KMS-11 (cell line): ENCODE measurements around the gene FANCC.

Source experiments
- H2AFZ ChIP-seq: fragments of 200-600 bp; sonication (generic); 2 replicates; pipeline ENCODE4 v1.6.1; 2016; ENCODE audit warnings: antibody characterized with exemption, mixed run types, low read depth
- H3K27ac ChIP-seq: fragments of 200-600 bp; sonication (generic); 2 replicates; pipeline ENCODE4 v1.6.1; 2016; ENCODE audit warnings: mild to moderate bottlenecking, mixed run types
- H3K27me3 ChIP-seq: fragments of 200-600 bp; sonication (generic); 2 replicates; pipeline ENCODE4 v1.6.1; 2017; ENCODE audit warnings: mild to moderate bottlenecking, low read depth, mixed run types, moderate library complexity; ENCODE audit not compliant: insufficient read depth
- H3K36me3 ChIP-seq: fragments of 200-600 bp; sonication (generic); 2 replicates; pipeline ENCODE4 v1.6.1; 2017; ENCODE audit warnings: mild to moderate bottlenecking, mixed run types; ENCODE audit not compliant: insufficient read depth
- H3K4me1 ChIP-seq: fragments of 200-600 bp; sonication (generic); 2 replicates; pipeline ENCODE4 v1.6.1; 2016; ENCODE audit warnings: mild to moderate bottlenecking, low read depth, mixed run types; ENCODE audit not compliant: poor library complexity, severe bottlenecking
- H3K4me2 ChIP-seq: fragments of 200-600 bp; sonication (generic); 2 replicates; pipeline ENCODE4 v1.7.0; 2016; ENCODE audit warnings: mild to moderate bottlenecking, mixed run types
- H3K4me3 ChIP-seq: fragments of 200-600 bp; sonication (generic); IDR thresholded peaks from 2 replicates; pipeline ENCODE4 v1.6.1; 2017; ENCODE audit warnings: low read depth, low read length, mixed read lengths; ENCODE audit not compliant: insufficient read depth
- H3K79me2 ChIP-seq: fragments of 200-600 bp; sonication (generic); 2 replicates; pipeline ENCODE4 v1.6.1; 2016; ENCODE audit warnings: low read depth, mixed run types; ENCODE audit not compliant: insufficient read depth
- H3K9ac ChIP-seq: fragments of 200-600 bp; sonication (generic); 2 replicates; pipeline ENCODE4 v1.6.1; 2016; ENCODE audit warnings: mild to moderate bottlenecking, mixed run types
- H4K20me1 ChIP-seq: fragments of 200-600 bp; sonication (generic); 2 replicates; pipeline ENCODE4 v1.6.1; 2016; ENCODE audit warnings: mild to moderate bottlenecking, mixed run types; ENCODE audit not compliant: insufficient read depth
- TF ChIP-seq, protein P1 (sequence below): fragments of 200-600 bp; sonication (generic); conservative IDR thresholded peaks from 2 replicates; pipeline ENCODE4 v1.6.1; 2017; ENCODE audit warnings: low read depth, mild to moderate bottlenecking, antibody characterized with exemption, low read length, moderate library complexity, mixed read lengths

Gene FANCC

DNA sequence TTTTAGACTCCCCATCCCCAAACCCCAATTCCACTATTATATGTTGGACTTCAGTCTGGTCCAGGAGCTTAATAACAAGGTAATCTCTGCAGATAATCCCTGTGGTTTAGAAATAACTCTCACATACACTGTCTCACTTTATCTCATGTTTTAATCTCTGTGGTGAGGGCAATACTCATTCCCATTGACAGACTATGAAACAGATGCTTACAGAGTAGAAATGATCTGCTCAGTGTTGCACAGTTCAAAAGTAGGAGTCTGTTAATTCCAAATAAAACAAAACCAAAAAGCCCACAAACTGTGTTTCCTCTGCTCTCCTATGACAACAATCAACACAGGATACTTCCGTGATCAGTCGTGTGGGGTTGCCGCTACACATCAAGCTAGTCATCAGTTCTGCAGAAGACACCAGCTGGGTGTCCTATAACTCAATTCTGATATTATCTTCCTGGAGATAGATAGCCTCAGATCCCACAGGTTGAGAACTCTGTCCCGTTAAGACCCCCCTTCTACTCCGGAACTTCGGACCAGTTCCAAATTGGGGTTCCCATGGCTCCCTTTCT lies 26.3 kb upstream of the FANCC start:
- H3K27me3 ChIP-seq, result no peaks in the 10 kb centered on the region
- no peak overlapping the region for H3K4me3 ChIP-seq
- TF ChIP-seq, protein P1, sequence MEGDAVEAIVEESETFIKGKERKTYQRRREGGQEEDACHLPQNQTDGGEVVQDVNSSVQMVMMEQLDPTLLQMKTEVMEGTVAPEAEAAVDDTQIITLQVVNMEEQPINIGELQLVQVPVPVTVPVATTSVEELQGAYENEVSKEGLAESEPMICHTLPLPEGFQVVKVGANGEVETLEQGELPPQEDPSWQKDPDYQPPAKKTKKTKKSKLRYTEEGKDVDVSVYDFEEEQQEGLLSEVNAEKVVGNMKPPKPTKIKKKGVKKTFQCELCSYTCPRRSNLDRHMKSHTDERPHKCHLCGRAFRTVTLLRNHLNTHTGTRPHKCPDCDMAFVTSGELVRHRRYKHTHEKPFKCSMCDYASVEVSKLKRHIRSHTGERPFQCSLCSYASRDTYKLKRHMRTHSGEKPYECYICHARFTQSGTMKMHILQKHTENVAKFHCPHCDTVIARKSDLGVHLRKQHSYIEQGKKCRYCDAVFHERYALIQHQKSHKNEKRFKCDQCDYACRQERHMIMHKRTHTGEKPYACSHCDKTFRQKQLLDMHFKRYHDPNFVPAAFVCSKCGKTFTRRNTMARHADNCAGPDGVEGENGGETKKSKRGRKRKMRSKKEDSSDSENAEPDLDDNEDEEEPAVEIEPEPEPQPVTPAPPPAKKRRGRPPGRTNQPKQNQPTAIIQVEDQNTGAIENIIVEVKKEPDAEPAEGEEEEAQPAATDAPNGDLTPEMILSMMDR, result no peak
- no peaks in the 10 kb centered on the region for H3K36me3 ChIP-seq
- H3K4me1 ChIP-seq, result no peaks in the 10 kb centered on the region
- H3K79me2 ChIP-seq, result no peaks in the 10 kb centered on the region
- no peak overlapping the region for H3K9ac ChIP-seq
- no peak overlapping the region for H3K27ac ChIP-seq
- no peak overlapping the region for H2AFZ ChIP-seq
- no peaks in the 10 kb centered on the region for H4K20me1 ChIP-seq
- no peak overlapping the region for H3K4me2 ChIP-seq

GRCh38 chr9:95342571-95342970 lies 25.1 kb upstream of the FANCC start:
- Histone ChIP-seq H3K27me3 (no peaks in the 10 kb centered on the region), H3K4me1 (no peaks in the 10 kb centered on the region), H3K9ac (no peak overlapping the region), H3K4me3 (no peak overlapping the region), H4K20me1 (no peaks in the 10 kb centered on the region), H3K27ac (no peak overlapping the region), H3K36me3 (no peaks in the 10 kb centered on the region), H2AFZ (no peak overlapping the region), H3K4me2 (no peak overlapping the region), H3K79me2 (no peaks in the 10 kb centered on the region)
- TF ChIP-seq, protein P1, result no peak

DNA sequence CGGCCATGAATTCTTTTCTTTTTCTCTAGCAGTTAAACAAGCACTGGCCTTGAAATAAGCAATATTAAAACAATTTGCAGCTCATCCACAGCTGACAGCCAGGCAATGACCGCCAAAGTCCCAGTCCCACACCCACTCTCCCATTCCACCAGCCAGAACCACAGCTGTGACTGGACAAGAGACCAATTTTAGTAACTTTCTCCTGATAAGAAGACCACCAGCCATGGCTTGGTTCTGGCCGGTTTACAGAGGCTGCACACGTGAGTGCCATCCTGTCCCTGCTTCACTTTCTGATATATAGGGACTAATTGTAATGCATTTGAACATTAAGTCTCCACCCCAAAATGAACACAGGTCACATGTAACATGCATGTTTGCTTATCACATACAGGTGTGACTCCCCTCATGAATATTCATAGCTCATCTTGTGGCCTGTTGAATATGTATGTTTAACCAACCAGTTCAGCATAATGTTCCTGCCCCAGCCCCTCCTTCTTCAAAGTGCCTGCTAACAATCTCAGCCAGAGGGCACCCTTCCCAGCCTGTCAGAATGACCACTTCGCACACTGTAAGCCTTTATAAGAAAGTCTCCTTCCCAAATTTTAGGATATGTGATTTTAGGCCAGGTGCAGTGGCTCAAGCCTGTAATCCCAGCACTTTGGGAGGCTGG lies 23.9 kb upstream of the FANCC start:
- Histone ChIP-seq H2AFZ (no peak overlapping the region), H3K4me1 (no peaks in the 10 kb centered on the region), H3K9ac (no peak overlapping the region), H4K20me1 (no peaks in the 10 kb centered on the region), H3K27me3 (no peaks in the 10 kb centered on the region), H3K4me2 (no peak overlapping the region), H3K4me3 (no peak overlapping the region), H3K79me2 (no peaks in the 10 kb centered on the region), H3K36me3 (no peaks in the 10 kb centered on the region), H3K27ac (no peak overlapping the region)
- TF ChIP-seq, protein P1, result no peak

DNA sequence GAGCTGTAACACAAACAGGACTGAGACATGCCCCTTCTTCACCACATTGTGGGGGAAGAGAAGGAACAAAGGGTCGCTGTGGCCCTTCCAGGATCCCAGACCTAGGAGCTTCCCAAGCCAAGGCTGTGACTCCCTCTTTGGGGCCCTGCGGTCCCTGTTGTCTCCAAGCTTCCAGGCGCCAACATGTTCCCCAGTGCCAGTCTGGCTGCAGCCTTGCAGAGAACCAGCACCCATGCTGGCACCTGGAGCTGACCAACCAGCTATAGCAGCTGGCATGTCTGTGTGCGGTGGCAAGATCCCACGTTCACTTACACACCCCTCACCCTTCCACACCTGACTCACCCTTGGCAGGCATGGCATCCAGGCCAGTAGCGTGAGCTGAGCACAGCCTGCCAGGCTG lies 20.7 kb upstream of the FANCC start:
- H3K9ac ChIP-seq, result no peak overlapping the region
- TF ChIP-seq, protein P1, result no peak
- no peak overlapping the region for H3K4me3 ChIP-seq
- H3K27ac ChIP-seq, result no peak overlapping the region
- no peak overlapping the region for H2AFZ ChIP-seq
- no peaks in the 10 kb centered on the region for H3K36me3 ChIP-seq
- no peaks in the 10 kb centered on the region for H4K20me1 ChIP-seq
- no peaks in the 10 kb centered on the region for H3K4me1 ChIP-seq
- H3K4me2 ChIP-seq, result no peak overlapping the region
- no peaks in the 10 kb centered on the region for H3K27me3 ChIP-seq
- no peaks in the 10 kb centered on the region for H3K79me2 ChIP-seq
